HG03457 (cell line): ENCODE measurements around the gene WAPL.

Source experiments
- ATAC-seq: cut with Tn5 transposase; IDR thresholded peaks from one replicate; pipeline ENCODE4 v1.9.1; 2021; ENCODE audit warnings: moderate number of reproducible peaks; ENCODE audit not compliant: unreplicated experiment

The WAPL gene

DNA sequence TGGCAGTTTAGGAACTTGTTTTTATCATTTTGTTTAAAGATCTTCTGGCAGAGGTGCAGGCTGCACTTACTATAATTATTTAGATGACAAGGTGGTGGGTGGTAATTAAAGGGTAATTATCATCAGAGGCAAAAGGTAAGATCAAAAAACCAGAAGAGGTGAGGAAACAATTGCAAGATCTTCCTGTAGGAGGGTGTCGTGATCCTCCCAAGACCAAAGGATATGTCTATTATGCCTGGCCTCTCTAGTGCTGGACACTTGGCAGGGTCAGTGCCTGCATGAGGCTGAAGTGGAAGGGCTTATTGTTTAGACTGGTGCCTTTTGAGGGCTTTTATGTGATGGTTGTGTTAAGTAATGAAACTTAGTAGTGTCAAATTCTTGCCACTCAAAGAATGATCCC, 1.8 kb upstream of the WAPL start:
- ATAC-seq: no peak

DNA sequence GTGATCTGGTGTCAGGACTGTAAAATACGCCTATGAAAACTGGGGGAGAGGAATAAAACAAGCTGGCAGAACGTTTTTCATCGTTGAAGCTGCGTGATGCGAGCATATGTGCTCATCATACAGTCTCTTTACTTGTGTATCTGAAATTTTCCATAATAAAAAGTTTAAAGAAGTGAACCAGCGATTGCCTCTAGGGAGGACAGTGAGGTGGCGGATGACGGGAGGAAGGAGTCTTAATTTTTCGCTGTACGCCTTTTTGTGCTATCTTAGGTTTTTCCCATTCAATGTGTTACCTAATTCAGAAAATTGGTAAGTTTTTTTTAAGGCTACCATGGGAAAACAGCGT, 891 bp upstream of the WAPL start:
- no peak for ATAC-seq

DNA sequence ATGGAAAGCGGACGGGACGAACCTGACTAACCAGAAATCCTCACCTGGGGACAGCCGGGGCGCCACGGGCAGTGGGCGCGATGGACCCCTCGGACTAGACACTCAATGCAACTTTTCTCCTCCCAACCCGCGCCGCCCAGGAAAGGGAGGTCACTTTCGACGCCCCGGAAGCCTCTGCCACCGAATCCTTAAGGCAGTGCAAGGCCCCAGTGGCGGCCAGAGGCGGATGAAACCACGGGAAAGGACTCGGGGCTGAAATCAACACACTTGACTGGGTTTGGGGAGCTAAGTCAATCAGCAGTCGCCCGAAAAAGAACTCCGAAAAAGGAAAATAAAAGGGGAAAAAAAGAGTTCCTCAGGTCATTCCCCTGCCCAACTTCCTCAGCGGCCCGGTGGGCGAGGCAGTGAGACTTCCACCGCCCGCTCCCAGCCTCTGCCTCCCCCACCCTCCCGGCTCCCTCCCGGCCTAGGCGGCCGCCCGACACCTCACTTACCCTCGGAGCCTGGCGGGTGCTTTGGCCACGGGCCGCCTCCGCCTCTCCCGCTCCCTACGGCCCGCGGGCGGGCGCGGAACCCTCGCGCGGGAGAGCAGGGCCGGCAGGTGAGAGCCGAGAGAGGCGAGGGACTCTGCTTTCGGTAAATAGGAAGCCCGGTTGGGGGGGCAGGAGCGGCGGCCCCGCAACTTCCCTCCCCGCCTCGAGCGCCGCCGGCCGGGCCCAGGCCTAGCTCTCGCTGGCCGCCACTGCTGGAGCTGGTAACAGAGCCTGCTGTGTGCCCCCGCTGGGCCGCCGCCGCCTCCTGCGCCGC, 518 bp downstream of the WAPL start:
- peak; percentile 13 for ATAC-seq

DNA sequence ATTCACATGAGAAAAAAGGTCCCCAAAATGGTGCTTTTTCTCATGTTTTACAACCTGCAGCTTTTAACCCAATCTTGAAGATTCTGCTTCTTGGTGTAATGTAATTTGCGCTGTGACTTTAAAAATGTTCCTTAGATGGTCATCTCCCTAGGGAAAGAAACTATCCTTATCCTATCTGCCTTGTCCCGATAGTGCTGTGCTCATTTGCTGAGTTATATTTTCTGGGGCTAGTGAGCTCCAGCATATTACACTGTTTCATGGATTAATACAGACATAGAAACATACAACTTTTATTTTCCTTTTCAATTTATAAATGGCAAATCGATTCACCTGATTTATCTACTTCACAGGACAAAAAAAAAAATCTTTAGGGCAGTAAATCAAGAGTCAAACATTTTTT, 2.8 kb downstream of the WAPL start:
- no peak for ATAC-seq

DNA sequence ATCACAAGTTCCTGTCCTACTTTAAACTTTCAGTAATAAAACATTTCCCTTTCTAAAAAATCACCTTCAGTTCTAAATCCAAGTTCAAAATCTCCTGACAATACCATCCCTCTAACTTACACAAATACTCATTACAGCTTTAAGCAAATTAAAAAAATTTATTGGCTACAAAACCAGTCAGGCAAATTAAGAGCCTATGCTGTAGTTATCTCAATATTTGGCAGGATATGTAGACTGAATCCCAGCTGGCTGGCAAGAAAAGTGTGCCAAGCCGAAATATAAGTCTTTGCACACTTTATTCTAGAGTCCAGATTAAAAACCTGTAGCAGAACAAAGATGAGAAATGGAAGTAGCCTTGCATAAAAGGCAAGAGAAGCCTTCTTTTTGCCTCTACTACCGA, 9.5 kb downstream of the WAPL start:
- no peak for ATAC-seq

DNA sequence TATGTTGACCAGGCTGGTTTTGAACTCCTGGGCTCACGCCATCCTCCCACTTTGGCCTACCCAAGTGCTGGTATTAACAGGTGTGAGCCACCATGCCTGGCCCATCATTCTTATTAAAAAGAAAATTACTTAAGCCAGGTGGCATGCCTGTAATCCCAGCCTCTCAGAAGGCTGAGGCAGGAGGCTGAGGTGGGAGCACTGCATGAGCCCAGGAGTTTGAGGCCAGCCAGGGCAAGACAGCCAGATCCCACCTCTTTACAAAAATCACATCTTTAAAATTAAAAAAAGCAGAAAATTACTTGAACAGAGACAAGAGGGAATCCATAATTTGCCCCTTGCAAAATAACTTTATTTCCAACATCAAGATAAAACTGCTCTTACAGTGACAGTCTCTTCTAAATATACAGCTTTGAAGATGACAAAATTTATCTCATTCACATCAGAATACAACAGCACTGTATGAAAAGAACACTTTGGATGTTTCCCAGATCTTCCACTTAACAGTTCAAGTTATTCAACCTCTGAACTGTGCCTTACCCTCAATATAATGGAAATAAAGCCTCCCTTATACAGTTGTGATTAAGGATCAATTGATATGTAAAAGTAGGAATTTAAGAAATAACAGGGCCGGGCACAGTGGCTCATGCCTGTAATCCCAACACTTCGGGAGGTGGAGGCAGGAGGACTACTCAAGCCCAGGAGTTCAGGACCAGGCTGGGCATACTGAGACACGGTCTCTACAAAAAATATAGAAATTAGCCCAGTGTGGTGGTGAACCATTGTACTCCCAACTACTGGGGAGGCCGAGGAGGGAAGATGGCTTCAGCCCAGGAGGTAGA, 10.3 kb downstream of the WAPL start:
- no peak for ATAC-seq

DNA sequence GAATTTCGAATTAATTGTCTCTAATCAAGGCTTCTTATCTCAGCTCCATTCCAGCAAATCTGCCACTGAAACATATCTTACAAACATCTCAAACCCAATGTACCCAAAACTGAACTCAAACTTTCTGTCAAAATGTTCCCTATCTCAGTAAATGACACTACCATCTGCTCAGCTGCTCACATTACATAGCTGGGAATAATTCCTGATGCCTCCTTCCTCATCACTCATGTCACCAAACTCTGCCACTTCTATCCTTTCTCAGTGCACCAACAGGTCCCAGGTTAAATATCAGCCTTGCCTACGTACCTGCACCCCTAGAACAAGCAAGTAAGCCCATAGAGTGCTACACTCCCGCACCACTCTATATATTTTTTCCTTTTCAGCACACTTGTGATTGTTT, 12.4 kb downstream of the WAPL start:
- no peak for ATAC-seq

DNA sequence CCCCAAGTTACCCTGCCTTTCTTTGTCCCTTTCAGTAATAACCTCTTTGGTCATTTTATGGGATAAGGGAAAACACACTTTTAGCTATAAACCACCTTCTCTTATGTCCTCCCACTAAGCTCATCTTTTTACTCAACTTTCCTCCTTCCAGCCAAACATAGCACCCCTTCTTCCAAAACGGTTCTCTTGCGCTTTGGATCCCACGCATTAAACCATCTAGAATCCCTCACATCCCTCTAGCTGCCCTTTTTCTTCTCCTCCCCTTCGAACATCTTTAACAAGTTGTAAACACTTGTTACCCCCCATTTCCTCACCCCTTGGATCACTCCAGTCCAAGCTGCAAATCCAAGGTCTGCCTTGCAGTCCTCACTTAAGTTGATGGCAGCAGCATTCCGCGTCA, 13.4 kb downstream of the WAPL start:
- ATAC-seq: no peak

DNA sequence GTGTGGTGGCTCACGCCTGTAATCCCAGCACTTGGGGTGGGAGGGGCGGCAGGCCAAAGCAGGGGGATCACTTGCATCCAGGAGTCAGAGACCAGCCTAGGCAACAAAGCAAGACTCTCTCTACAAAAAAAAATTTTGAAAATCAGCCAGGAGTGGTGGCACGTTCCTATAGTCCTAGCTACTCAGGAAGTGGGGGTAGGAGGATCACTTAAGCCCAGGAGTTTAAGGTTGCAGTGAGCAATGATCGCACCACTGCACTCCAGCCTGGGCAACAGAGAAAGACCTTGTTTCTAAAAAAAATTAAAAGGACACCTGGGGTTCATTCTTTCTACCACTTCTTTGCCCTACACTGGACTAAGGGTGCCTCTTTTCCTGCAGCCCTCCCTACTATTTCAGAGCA, 15.1 kb downstream of the WAPL start:
- no peak for ATAC-seq

DNA sequence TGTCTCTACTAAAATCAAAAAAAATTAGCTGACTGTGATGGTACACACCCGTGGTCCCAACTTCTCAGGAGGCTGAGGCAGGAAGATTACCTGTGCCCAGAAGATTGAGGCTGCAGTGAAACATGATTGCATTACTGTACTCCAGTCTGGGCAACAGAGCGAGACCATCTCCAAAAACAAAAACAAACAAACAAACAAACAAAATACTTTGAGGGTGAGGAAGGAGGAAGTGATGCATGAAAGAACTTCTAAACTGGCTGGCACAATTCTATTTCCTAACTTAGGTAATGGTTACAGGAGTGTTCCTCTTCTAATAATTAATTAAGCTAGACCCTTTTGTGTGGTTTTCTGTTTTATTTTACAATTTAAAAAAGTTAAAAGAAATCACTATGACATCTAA, 15.5 kb downstream of the WAPL start:
- ATAC-seq: no peak

DNA sequence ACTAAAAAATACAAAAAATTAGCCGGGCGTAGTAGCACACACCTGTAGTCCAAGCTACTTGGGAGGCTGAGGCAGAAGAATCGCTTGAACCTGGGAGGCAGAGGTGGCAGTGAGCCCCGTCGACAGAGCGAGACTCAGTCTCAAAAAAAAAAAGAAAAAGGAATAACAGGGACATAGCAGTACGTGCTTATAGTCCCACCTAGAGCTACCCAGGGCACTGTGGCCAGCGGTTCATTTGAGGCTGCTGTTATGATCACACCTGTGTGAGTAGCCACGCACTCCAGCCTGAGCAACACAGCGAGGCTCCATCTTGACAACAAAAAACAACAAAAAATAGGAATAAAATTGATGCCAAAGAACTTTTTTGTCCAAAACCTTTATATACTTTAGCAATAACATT, 17.1 kb downstream of the WAPL start:
- ATAC-seq: no peak

DNA sequence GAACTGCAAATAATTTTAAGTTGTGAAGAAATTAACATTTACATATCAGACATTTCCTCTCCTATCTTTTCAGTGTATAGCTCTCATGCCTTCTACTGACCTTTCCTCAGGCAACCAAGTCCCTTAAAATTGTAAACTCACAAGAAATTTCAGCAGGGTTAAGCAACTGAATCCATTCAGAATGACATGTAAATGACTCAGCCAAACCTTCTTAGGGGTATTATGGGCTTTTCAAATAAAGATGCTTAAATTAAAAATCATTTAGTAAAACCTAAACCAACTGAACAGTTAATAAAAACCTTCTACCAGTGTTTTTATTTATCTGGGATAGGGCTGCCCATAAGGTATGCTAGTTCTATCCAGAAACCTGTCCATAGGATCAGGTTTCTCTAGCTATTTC, 20.7 kb downstream of the WAPL start:
- no peak for ATAC-seq

DNA sequence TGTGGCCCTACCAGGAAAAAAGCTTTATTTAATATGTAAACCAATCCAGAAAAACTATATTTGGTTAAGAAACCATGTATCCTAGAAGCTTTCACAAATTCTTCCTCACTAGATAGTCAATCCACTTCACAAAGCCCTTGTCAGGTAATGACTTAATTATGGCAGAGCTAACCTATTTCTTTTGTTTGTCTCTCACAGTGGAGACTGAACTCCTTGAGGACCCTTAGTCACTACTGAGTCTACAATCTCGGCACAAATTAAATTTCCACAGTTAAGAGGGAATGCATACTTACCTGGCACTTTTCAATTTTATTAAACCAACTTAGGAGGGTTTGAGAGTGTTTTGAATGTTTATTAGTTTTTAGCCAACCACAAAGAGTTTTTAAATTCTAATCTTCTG, 23.0 kb downstream of the WAPL start:
- no peak for ATAC-seq

DNA sequence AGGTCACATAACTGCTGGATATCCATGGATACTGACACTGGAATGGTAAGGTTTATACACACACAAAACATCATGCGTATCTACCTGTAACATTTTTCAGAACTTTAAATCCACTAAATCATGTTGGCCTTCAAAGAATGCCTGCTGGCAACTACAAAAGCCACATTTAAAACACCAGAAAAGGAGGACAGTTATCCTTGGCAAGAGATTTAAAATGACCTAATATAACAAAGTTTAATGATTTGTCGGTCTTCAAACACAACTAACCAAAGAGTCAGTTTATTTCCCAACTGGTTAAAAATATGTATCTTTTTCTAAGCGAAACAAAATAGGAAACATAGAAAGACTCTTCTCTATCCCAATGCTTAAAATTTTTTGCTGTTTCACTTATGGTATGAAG, 24.0 kb downstream of the WAPL start:
- no peak for ATAC-seq

DNA sequence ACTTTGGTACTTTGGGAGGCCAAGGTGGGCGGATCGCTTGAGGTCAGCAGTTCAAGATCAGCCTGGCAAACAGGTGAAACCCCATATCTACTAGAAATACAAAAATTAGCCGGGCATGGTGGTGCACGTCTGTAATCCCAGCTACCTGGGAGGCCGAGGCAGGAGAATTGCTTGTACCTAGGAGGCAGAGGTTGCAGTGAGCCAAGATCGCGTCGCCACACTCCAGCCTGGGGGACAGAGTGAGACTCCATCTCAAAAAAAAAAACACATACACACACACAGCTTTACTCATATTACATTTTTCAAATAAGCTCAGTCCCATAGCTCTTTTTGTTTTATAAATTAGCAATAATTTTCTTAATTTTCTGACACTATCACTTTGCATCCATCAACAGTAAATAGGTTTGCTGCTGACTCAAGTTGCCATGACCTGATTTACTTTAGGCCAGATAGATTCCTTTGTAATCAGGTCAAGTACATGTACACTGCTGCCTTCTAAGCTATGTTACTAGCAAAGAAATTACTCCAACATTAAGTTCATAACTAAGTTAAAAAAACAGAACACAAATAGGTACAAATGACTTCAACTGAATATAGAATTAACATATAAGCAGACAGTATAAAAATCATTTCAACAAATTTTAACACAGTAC, 31.5 kb downstream of the WAPL start:
- no peak for ATAC-seq

DNA sequence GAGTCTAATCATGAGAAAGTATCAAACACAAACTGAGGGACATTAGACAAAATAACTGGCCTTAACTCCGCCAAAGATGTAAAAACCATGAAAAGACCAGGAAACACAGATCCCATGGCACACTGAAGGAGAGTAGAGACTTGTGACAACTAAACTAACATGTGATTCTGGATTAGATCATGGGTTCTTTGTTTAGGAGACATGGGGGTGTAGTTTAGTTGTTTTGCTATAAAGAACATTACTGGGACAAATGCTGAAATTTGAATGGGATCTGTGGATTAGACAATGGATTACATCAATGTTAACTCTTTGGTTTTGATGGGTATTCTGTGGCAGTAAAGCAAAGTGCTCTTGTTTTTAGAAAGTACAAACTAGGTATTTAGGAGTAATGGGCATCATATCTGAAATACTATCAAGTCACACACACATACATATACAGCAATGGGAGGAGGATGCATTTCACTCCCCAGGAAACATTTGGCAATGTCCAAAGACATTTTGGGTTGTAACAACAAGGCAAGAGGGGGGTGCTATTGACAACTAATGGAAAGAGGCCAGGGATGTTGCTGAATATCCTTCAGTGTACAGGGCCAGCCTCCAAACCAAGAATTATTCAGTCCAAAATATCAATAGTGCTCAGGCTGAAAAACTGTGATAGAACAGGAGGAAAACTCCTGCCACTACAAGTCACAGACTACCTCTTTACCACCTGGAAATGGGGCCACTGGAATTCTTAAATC, 32.4 kb downstream of the WAPL start:
- ATAC-seq: no peak

DNA sequence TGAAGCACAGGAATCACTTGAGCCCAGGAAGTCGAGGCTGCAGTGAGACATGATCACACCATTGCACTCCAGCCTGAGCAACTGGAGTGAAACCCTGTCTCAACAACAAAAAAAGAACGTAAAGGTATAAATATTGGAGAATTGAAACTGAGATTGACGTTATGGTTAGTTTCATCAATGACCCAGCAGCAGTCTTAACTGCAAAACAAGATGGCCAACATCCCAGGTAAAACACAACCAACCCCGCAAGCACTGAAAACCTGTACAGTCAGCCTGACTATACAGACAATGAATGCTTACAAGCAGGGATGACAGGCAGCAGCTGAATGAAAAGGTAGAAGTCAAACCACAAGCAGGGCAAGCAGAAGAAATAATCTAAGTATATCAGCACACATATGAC, 34.7 kb downstream of the WAPL start:
- ATAC-seq: peak; percentile 45

DNA sequence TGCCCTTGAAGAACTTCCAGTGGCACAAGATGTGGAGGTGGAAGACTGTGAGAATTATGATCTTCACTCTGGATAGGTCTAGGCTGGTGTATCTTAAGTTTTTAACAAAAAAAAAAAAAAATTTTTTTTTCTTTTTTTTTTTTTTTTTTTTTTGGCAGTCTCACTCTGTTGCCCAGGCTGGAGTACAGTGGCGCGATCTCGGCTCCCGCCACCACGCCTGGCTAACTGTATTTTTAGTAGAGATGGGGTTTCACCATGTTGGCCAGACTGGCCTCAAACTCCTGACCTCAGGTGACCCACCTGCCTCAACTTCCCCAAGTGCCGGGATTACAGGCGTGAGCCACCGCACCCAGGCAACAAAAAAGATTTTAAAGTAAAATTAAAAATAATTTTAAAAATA, 37.9 kb downstream of the WAPL start:
- no peak for ATAC-seq

DNA sequence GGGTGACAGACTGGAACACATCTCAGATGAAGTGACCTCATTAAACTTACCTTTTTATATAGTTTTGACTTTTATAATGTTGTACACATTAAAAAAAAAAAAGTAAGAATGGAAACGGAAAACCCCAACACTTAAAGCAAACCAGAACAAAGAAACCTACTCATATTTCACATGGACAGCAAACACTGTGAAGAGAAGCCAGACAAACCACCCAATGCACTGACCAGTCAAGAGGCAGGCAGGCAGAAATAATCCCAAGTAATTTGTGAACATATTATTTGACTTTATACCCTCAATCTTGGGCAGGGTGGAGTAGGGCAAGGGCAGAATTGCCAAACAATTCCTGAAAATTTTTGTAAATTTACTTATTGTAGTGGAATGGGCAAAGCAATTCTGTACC, 39.8 kb downstream of the WAPL start:
- ATAC-seq: no peak

DNA sequence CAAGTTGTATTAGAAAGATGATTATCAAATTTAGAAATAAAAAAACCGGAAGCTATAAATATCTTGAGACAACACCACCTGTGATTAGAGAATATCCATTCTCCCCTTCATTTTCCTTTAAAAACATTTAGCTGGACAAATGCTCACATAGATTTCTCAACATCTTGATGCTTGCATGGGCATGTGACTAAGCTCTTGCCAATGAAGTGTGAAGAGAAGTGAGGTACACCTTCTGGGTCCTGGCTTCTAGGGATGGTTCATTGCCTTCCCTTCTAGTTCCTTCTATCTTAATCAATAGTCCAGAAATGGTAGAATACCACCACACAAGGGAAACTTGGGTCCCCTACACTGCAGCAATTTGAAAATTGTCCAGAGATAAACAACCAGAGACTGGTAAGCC, 41.0 kb downstream of the WAPL start:
- no peak for ATAC-seq

DNA sequence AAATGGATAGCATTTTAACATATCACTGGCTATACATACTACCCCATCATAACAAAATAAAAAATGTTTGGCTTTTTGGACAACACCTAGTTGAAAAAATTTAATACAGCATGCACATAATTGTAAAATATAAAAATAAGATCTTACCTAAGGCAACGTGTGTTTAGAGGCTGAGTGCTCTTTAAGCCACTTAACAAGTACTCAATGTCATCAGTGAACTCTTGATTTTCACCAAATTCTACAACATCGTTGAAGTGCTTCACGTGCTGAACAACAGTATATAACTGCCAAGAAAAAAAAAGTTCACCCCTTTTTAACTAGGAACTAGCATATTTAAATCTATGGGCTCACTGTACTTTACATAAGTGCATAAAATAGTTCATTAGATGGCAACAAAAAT, 49.5 kb downstream of the WAPL start:
- no peak for ATAC-seq
